GM12872 (cell line): ENCODE measurements around the gene VAC14.

Source experiments
- TF ChIP-seq, protein P1 (sequence below): IDR thresholded peaks from 3 replicates; pipeline ENCODE4 v1.5.1; 2011; ENCODE audit warnings: low read depth, mild to moderate bottlenecking, low read length, moderate library complexity; ENCODE audit not compliant: insufficient read depth

Gene VAC14

DNA sequence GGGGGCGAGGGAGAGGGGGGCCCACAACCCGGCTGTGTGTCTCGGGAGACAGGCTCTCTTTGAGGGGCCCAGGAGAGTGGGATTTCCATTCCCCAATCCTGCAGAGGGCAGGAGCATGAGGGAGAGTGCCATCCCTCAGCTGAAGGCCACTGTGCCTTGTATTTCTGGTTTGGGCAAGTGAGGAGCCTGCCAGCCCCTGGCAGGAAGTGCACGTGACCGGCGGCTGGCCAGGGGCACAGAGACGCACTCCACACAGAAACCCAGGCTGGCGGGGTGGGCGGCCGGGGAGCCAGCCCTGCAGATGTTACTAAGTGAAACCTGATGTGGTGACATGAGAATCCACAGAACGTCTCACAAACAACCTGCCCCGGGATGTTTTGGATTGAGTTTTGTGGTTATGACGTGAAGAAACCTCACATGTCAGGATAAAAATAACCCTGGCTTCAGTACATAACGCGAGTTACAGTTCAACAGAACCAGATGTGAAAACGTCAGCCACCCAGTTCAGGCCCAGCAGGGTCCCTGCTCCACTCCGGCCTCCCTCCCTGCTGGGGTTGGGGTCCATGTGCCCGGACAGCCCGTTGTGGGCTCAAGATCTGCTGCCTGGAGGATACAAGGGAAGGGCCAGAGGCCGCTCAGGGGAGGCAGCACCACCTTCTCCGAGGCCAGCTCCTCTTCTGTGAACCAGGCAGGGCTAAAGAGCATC, 63.4 kb downstream of the VAC14 start:
- TF ChIP-seq, protein P1, sequence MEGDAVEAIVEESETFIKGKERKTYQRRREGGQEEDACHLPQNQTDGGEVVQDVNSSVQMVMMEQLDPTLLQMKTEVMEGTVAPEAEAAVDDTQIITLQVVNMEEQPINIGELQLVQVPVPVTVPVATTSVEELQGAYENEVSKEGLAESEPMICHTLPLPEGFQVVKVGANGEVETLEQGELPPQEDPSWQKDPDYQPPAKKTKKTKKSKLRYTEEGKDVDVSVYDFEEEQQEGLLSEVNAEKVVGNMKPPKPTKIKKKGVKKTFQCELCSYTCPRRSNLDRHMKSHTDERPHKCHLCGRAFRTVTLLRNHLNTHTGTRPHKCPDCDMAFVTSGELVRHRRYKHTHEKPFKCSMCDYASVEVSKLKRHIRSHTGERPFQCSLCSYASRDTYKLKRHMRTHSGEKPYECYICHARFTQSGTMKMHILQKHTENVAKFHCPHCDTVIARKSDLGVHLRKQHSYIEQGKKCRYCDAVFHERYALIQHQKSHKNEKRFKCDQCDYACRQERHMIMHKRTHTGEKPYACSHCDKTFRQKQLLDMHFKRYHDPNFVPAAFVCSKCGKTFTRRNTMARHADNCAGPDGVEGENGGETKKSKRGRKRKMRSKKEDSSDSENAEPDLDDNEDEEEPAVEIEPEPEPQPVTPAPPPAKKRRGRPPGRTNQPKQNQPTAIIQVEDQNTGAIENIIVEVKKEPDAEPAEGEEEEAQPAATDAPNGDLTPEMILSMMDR: no peak

GRCh38 chr16:70736465-70737376, 64.2 kb downstream of the VAC14 start:
- TF ChIP-seq, protein P1: no peak

- TF ChIP-seq, protein P1: no peak
These were observed 65.6 kb downstream of the VAC14 start for GRCh38 chr16:70735141-70735979.

GRCh38 chr16:70734522-70735095, 66.3 kb downstream of the VAC14 start:
- TF ChIP-seq, protein P1: no peak

GRCh38 chr16:70730944-70731343, 70.0 kb downstream of the VAC14 start:
- TF ChIP-seq, protein P1: no peak

DNA sequence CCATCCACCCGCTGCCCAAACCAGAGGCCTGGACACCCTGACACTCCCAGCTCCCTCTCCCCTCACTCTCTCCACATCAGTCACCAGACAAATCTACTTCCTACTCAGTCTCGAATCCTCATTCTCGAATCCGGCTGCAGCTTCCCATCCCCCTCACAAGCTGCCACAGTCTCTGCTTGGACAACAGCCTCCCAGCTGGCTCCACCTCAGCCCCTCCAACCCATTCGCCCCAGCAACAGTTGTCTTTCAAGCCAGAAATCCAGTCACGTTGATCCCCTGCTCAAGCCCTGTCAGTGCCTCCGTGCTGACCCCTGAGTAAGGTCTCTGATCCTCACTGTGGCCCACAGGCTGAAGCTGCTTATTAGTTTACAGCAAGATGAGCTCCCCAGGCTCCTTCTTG, 70.9 kb downstream of the VAC14 start:
- TF ChIP-seq, protein P1: no peak
